ENCODE measurements around the gene SNAI3. TPM values are rescaled to one million over a fixed set of nuclear protein-coding genes. Genes with fewer than 3 reads are reported as not detected.

SNAI3 gene
- total RNA-seq, 2 experiments from 2014 or later = 5.2 to 5.3 TPM

DNA sequence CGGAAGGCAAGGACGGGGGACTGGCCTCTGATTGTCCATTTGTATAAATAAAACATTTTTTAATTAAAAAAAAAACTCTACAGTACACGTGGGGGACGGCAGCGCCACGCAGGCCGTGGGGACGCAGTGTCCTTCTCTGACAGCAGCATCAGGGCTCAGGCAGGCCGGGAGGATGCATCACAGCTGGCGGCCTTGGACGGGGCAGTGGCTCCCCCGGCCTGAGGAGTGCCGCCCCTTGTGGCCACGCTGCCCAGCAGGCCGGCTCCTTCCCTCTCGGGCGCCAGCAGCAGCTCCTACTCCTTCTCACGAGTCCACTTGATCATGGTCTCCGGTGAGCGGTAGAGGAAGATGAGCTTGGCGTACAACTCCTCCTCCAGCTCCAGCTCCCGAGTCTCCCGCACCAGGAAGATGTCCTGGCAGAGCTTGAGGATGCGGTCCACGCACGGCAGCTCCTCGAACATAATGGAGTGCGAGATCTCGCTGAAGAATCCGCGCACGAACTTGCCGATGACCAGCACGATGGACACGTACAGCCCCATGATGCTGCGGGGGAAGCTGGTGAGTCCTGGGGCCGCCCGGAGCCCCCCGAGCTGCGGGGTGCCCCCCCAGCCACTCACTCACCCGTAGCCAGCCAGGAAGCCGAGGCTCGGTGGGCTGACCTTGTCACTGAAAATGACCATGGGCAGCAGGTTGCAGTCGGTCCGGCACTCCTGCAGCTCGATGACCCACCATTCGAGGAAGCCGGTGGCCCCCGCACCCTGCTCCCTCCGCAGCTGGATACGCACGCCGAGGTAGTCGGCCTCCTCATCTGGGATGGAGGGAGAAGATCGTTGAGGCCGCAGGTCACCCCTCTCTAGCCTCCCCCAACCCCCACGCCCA is 29.2 kb upstream of the SNAI3 start:
- Mint-ChIP-seq H3K36me3 (ENCODE audit: low read depth) (peaks cover 25% of the 10 kb centered on the region), H3K4me1 (ENCODE audit: low read depth) (no peaks in the 10 kb centered on the region), H3K4me3 (no peak overlapping the region), H3K9me3 (no peaks in the 10 kb centered on the region), H3K27ac (no peak overlapping the region), H3K27me3 (no peaks in the 10 kb centered on the region)
- no peak for ATAC-seq
- intact Hi-C loops (cut with micrococcal nuclease) = no loop called here
- TF ChIP-seq, protein P1, sequence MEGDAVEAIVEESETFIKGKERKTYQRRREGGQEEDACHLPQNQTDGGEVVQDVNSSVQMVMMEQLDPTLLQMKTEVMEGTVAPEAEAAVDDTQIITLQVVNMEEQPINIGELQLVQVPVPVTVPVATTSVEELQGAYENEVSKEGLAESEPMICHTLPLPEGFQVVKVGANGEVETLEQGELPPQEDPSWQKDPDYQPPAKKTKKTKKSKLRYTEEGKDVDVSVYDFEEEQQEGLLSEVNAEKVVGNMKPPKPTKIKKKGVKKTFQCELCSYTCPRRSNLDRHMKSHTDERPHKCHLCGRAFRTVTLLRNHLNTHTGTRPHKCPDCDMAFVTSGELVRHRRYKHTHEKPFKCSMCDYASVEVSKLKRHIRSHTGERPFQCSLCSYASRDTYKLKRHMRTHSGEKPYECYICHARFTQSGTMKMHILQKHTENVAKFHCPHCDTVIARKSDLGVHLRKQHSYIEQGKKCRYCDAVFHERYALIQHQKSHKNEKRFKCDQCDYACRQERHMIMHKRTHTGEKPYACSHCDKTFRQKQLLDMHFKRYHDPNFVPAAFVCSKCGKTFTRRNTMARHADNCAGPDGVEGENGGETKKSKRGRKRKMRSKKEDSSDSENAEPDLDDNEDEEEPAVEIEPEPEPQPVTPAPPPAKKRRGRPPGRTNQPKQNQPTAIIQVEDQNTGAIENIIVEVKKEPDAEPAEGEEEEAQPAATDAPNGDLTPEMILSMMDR (IDR thresholded peaks at IDR 0.05) = no peak
- ChIA-PET POLR2A (interaction anchor here (0.9 to 1.2 kb wide), 4 partner anchors 9 to 97 kb away, joined by 3 to 7 read pairs (median 4); partner anchors contain the start of genes CTU2 and RNF166), CTCF (no interaction called here)
- DNase-seq = no peak

DNA sequence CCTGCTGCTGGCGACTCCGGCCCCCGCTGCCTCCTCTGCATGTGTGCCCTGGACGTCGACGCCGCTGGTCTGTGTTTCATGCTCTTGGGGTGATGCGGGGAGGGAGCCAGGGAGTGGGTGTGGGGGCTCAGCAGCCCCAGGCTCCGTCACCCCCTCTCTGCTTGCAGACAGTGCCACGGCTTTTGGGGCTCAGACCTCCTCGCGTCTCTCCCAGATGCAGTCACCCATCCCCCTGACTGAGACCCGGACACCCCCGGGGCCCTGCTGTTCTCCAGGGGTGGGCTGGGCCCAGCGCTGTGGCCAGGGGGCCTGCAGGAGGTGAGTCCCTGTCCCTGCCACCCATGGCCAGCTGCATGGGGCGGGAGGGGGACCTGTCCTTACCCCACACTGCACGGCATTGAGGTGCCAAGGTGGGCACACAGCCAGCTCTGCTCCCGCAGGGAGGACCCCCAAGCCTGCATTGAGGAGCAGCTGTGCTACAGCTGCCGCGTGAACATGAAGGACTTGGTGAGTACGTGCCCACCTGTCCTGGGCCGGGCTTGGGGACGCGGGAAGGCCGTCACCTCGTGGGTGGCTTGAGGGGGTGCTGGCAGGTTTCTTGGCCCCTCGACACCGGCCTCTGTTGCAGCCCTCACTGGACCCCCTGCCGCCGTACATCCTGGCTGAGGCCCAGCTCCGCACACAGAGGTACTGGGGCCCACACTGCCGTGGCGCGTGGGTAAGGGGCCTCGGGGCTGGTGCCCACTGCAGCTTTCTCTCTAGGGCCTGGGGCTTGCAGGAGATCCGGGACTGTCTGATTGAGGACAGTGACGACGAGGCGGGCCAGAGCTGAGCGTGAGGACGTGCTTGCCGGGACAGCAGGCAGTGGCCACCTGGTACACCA is 28.4 kb upstream of the SNAI3 start:
- ATAC-seq = no peak
- TF ChIP-seq, protein P1 (IDR thresholded peaks at IDR 0.05) = no peak
- ChIA-PET CTCF (no interaction called here), POLR2A (interaction anchor here (1.1 to 1.2 kb wide), 2 partner anchors 8 to 98 kb away, joined by 3 to 5 read pairs; partner anchors contain the start of genes CTU2 and RNF166)
- intact Hi-C loops (cut with micrococcal nuclease) = no loop called here
- no peak overlapping the region for H3K27ac Mint-ChIP-seq
- H3K36me3 Mint-ChIP-seq (ENCODE audit: low read depth) = peaks cover 22% of the 10 kb centered on the region
- no peaks in the 10 kb centered on the region for H3K9me3 Mint-ChIP-seq
- no peak for DNase-seq
- no peaks in the 10 kb centered on the region for H3K4me1 Mint-ChIP-seq (ENCODE audit: low read depth)
- no peaks in the 10 kb centered on the region for H3K27me3 Mint-ChIP-seq
- H3K4me3 Mint-ChIP-seq = no peak overlapping the region

DNA sequence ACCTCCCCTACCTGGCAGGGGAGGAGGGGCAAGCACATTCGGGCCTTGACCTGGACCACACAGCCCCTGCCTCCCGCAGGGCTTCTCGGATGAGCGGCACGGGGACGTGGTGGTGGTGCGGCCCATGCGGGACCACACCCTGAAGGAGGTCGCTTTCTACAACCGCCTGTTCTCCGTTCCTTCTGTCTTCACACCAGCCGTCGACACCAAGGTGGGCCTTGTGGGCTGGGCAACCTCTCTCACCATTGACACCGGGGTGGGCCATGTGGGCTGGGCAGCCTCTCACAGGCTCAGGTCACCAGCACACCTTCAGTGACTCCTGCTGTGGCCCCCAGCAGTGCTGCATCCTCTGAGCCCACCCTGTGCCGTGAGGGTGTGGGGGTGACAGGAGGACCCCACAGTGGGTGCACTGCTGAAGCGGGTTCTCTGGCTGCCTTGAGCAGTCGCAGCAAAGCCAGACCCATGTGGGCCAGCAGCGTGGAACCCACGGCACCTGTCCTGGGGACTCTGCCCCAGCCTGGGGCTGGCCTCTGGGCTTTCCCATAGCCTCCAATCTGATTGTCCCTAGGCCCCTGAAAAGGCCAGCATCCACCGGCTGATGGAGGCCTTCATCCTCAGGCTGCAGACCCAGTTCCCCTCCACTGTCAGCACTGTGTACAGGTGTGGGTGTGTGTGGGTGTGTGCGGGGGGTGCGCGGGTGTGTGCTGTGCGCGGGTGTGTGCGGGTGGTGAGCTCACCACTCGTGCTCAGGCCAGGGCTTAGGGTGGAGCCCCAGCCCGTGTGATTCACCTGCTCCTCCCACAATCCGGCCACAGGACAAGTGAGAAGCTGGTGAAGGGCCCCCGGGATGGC is 27.5 kb upstream of the SNAI3 start:
- H3K27me3 Mint-ChIP-seq = no peaks in the 10 kb centered on the region
- CTCF ChIA-PET = no interaction called here
- TF ChIP-seq, protein P1 (IDR thresholded peaks at IDR 0.05) = no peak
- peaks cover 14% of the 10 kb centered on the region for H3K36me3 Mint-ChIP-seq (ENCODE audit: low read depth)
- H3K9me3 Mint-ChIP-seq = no peaks in the 10 kb centered on the region
- H3K27ac Mint-ChIP-seq = no peak overlapping the region
- H3K4me1 Mint-ChIP-seq (ENCODE audit: low read depth) = no peaks in the 10 kb centered on the region
- no peak overlapping the region for H3K4me3 Mint-ChIP-seq
- intact Hi-C loops (cut with micrococcal nuclease) = no loop called here
- DNase-seq = no peak
- POLR2A ChIA-PET = no interaction called here
- ATAC-seq = no peak

DNA sequence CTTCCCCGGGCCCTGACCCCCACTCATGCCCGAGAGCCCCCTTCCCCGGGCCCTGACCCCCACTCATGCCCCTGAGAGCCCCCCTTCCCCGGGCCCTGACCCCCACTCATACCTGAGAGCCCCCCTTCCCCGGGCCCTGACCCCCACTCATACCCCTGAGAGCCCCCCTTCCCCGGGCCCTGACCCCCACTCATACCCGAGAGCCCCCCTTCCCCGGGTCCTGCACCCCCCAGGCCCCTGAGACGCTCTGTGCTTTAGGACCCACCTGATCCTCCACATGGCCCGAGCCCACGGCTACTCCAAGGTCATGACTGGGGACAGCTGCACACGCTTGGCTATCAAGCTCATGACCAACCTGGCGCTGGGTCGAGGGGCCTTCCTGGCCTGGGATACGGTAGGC is 26.7 kb upstream of the SNAI3 start:
- ATAC-seq (no peak), DNase-seq (no peak)
- no peak overlapping the region for H3K4me3 Mint-ChIP-seq
- CTCF ChIA-PET = no interaction called here
- no peaks in the 10 kb centered on the region for H3K9me3 Mint-ChIP-seq
- no peak overlapping the region for H3K27ac Mint-ChIP-seq
- no peaks in the 10 kb centered on the region for H3K27me3 Mint-ChIP-seq
- intact Hi-C loops (cut with micrococcal nuclease) = no loop called here
- TF ChIP-seq, protein P1 (IDR thresholded peaks at IDR 0.05) = no peak
- POLR2A ChIA-PET = no interaction called here
- peaks cover 10% of the 10 kb centered on the region for H3K36me3 Mint-ChIP-seq (ENCODE audit: low read depth)
- H3K4me1 Mint-ChIP-seq (ENCODE audit: low read depth) = peaks cover 2% of the 10 kb centered on the region

Data from activated CD8-positive, alpha-beta T cell treated with anti-CD3 and anti-CD28 coated beads for 36 hours (primary cell).